GM13977 (cell line): Measurements from ENCODE around the gene GALNT1.

Experiments
- DNase-seq: peaks from one replicate; pipeline ENCODE4 v3.0.0; 2012; ENCODE audit warnings: low spot score
- CTCF ChIP-seq: IDR thresholded peaks from 2 replicates; pipeline ENCODE4 v1.5.1; 2012; ENCODE audit warnings: mild to moderate bottlenecking, control low read depth; ENCODE audit not compliant: insufficient read depth; ENCODE audit errors: extremely low read depth, missing control alignments
- in situ Hi-C: fragments of 300-500 bp; cut with MboI; formaldehyde crosslinking; loops from one replicate; pipeline ENCODE4 v1.12.0; 2022; ENCODE audit warnings: low sequenced_read_pairs, low pct_unique_long_range_greater_than_20kb, mixed read lengths, inconsistent platforms; ENCODE audit not compliant: unreplicated experiment

GALNT1 gene

GRCh38 chr18:35581546-35581897, at the start of gene GALNT1:
Gene GALNT1, plus strand, starts transcription at chr18:35581740. Its CDS starts 72,923 bp downstream, at chr18:35654663.
- peak; percentile 73 for DNase-seq
- in situ Hi-C loops = no loop called here
- no peak for TF ChIP-seq CTCF

GRCh38 chr18:35533916-35534405, 47.6 kb upstream of the GALNT1 start:
- no peak for TF ChIP-seq CTCF
- in situ Hi-C loops = no loop called here
- DNase-seq = no peak

- no peak for DNase-seq
- TF ChIP-seq CTCF = no peak
- in situ Hi-C loops = no loop called here
Observed at GRCh38 chr18:35535297-35535696, 46.2 kb upstream of the GALNT1 start.

- no peak for DNase-seq
- no peak for TF ChIP-seq CTCF
- in situ Hi-C loops = no loop called here
Observed at GRCh38 chr18:35542356-35542755, 39.2 kb upstream of the GALNT1 start.

- in situ Hi-C loops = no loop called here
- no peak for DNase-seq
- no peak for TF ChIP-seq CTCF
Observed at GRCh38 chr18:35547008-35547605, 34.4 kb upstream of the GALNT1 start.

- no peak for TF ChIP-seq CTCF
- in situ Hi-C loops = no loop called here
- DNase-seq = no peak
Observed at GRCh38 chr18:35549564-35549963, 32.0 kb upstream of the GALNT1 start.
